Nephron progenitor cell (in vitro differentiated cells): ENCODE data around the gene OMP.

ENCODE experiments used
- DNase-seq: peaks from one replicate; pipeline ENCODE4 v3.0.0; 2021
- H3K27ac Mint-ChIP-seq: 2 replicates; pipeline ENCODE4 v1.8.0; 2021; ENCODE audit warnings: mild to moderate bottlenecking, moderate library complexity, mixed read lengths
- H3K27me3 Mint-ChIP-seq: 2 replicates; pipeline ENCODE4 v1.8.0; 2021; ENCODE audit warnings: mild to moderate bottlenecking, low read depth, mixed read lengths; ENCODE audit not compliant: poor library complexity
- H3K36me3 Mint-ChIP-seq: 2 replicates; pipeline ENCODE4 v1.8.0; 2021; ENCODE audit warnings: low read depth, mixed read lengths
- H3K4me1 Mint-ChIP-seq: 2 replicates; pipeline ENCODE4 v1.8.0; 2021; ENCODE audit warnings: mixed read lengths
- H3K4me3 Mint-ChIP-seq: 2 replicates; pipeline ENCODE4 v1.8.0; 2021; ENCODE audit warnings: mild to moderate bottlenecking, moderate library complexity, mixed read lengths
- H3K9me3 Mint-ChIP-seq: 2 replicates; pipeline ENCODE4 v1.8.0; 2021; ENCODE audit warnings: mild to moderate bottlenecking, moderate library complexity, mixed read lengths
- TF ChIP-seq, protein P1 (sequence below): fragments of 200-600 bp; sonication (generic); IDR thresholded peaks from 2 replicates; pipeline ENCODE4 v1.5.0; 2021; ENCODE audit warnings: antibody characterized with exemption

The OMP gene

DNA sequence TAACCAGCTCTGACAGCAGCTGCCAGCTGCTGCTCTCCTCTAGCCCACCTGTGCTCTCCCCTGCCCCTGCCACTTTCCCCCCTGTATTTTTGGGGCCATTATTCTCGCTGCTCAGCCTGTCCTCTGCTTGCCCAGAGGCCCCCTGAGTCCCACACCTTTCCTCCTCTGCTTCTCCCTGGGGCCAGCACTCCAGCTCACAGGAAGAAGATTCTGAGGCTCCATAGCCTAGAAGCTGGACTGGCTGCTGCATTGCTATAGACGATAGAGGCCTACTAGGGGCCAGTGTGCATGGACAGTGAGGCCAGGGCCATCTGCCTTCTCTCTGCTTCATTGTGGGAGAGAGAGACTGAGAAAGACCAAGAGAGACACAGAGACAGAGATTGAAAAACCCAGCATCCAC is 679 bp downstream of the OMP start:
- H3K9me3 Mint-ChIP-seq = peaks cover 17% of the 10 kb centered on the region
- DNase-seq = no peak
- TF ChIP-seq, protein P1, sequence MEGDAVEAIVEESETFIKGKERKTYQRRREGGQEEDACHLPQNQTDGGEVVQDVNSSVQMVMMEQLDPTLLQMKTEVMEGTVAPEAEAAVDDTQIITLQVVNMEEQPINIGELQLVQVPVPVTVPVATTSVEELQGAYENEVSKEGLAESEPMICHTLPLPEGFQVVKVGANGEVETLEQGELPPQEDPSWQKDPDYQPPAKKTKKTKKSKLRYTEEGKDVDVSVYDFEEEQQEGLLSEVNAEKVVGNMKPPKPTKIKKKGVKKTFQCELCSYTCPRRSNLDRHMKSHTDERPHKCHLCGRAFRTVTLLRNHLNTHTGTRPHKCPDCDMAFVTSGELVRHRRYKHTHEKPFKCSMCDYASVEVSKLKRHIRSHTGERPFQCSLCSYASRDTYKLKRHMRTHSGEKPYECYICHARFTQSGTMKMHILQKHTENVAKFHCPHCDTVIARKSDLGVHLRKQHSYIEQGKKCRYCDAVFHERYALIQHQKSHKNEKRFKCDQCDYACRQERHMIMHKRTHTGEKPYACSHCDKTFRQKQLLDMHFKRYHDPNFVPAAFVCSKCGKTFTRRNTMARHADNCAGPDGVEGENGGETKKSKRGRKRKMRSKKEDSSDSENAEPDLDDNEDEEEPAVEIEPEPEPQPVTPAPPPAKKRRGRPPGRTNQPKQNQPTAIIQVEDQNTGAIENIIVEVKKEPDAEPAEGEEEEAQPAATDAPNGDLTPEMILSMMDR = no peak
- no peak overlapping the region for H3K27ac Mint-ChIP-seq
- H3K36me3 Mint-ChIP-seq = peaks cover 13% of the 10 kb centered on the region
- H3K4me1 Mint-ChIP-seq = peaks cover 19% of the 10 kb centered on the region
- H3K27me3 Mint-ChIP-seq = no peaks in the 10 kb centered on the region
- no peak overlapping the region for H3K4me3 Mint-ChIP-seq

GRCh38 chr11:77104727-77105126 is 2.1 kb downstream of the OMP start:
- peaks cover 13% of the 10 kb centered on the region for H3K36me3 Mint-ChIP-seq
- H3K4me1 Mint-ChIP-seq = peaks cover 26% of the 10 kb centered on the region
- no peak overlapping the region for H3K4me3 Mint-ChIP-seq
- DNase-seq = no peak
- H3K27me3 Mint-ChIP-seq = no peaks in the 10 kb centered on the region
- TF ChIP-seq, protein P1 = no peak
- peaks cover 15% of the 10 kb centered on the region for H3K9me3 Mint-ChIP-seq
- no peak overlapping the region for H3K27ac Mint-ChIP-seq

GRCh38 chr11:77106321-77106720 is 3.7 kb downstream of the OMP start:
- Mint-ChIP-seq H3K27ac (no peak overlapping the region), H3K4me1 (peaks cover 26% of the 10 kb centered on the region), H3K9me3 (no peaks in the 10 kb centered on the region), H3K4me3 (no peak overlapping the region), H3K27me3 (no peaks in the 10 kb centered on the region), H3K36me3 (no peaks in the 10 kb centered on the region)
- TF ChIP-seq, protein P1 = no peak
- no peak for DNase-seq

DNA sequence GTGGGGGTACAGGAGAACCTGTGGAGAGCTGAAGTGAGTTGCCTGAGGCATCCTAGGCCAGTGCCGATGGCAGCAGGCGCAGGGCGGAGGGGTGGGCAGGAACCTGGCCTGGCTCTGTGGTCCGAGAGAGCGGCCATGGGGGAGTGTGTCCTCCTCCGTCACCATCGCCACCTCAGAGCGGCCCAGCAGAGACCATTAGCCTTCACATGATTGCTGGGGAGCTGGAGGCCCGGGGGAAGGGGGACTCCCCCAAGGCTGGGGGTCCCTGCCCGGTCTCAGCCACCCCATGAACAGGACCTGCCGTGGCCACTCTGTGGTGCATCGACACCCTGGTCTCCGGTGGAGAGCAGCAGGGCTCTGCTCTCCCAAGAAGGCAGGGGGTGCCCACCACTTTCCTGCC is 4.1 kb downstream of the OMP start:
- H3K27ac Mint-ChIP-seq = no peak overlapping the region
- no peaks in the 10 kb centered on the region for H3K36me3 Mint-ChIP-seq

GRCh38 chr11:77107950-77108349 is 5.3 kb downstream of the OMP start:
- Mint-ChIP-seq H3K27me3 (peaks cover 2% of the 10 kb centered on the region), H3K27ac (no peak overlapping the region), H3K4me3 (no peak overlapping the region), H3K4me1 (peaks cover 36% of the 10 kb centered on the region), H3K9me3 (no peaks in the 10 kb centered on the region), H3K36me3 (no peaks in the 10 kb centered on the region)
- DNase-seq = no peak
- TF ChIP-seq, protein P1 = no peak

More for the DNA sequence above, 4.1 kb downstream of the OMP start:
- Mint-ChIP-seq H3K9me3 (no peaks in the 10 kb centered on the region), H3K27me3 (no peaks in the 10 kb centered on the region), H3K4me3 (no peak overlapping the region), H3K4me1 (peaks cover 30% of the 10 kb centered on the region)
- no peak for DNase-seq
- TF ChIP-seq, protein P1 = no peak

GRCh38 chr11:77108436-77108835 is 5.8 kb downstream of the OMP start:
- peaks cover 40% of the 10 kb centered on the region for H3K4me1 Mint-ChIP-seq
- no peaks in the 10 kb centered on the region for H3K36me3 Mint-ChIP-seq
- no peak overlapping the region for H3K27ac Mint-ChIP-seq
- TF ChIP-seq, protein P1 = no peak
- DNase-seq = no peak
- no peak overlapping the region for H3K4me3 Mint-ChIP-seq
- H3K9me3 Mint-ChIP-seq = no peaks in the 10 kb centered on the region
- peaks cover 2% of the 10 kb centered on the region for H3K27me3 Mint-ChIP-seq
